ENCODE measurements around the gene FGD5.

FGD5 gene

GRCh38 chr3:14921034-14921616 lies 102.4 kb downstream of the FGD5 start:
- no peak overlapping the region for H3K27ac ChIP-seq (ENCODE audit: insufficient read depth in 1 of 2, low read depth in 1 of 2, low read length in 2 of 2, poor library complexity in 1 of 2, severe bottlenecking in 2 of 2)
- H3K9me3 ChIP-seq (ENCODE audit: control extremely low read depth in 1 of 5, control insufficient read depth in 4 of 5, insufficient read depth in 2 of 5, low read depth in 1 of 5, low read length in 4 of 5) = no peaks in the 10 kb centered on the region
- H3K27me3 ChIP-seq (replicated peaks in 2 of 5; ENCODE audit: control insufficient read depth in 4 of 5, insufficient read depth in 5 of 5, low read length in 4 of 5) = no peaks in the 10 kb centered on the region
- POLR2A ChIA-PET = interaction anchor here (0.6 kb wide), 1 partner anchor 521 kb away, joined by 3 read pairs; no protein-coding TSS in a partner anchor
- peaks cover 0 to 7% (median 2%) of the 10 kb centered on the region in 4 experiments for H3K4me1 ChIP-seq (ENCODE audit: control extremely low read depth in 1 of 4, control insufficient read depth in 4 of 4, insufficient read depth in 4 of 4, low read length in 3 of 4)
- no peak overlapping the region for H3K4me3 ChIP-seq (ENCODE audit: control insufficient read depth in 1 of 7, extremely low read depth in 1 of 7, insufficient read depth in 4 of 7, low read depth in 2 of 7, low read length in 6 of 7)
- peak; percentile 85 to 91 (median 88) for DNase-seq
- CTCF ChIA-PET = interaction anchor here (0.7 to 21.2 kb wide), 33 partner anchors 8 to 372 kb away, joined by 3 to 337 read pairs (median 5); partner anchors contain the start of genes C3orf20 and NR2C2
- WGBS (ENCODE audit: insufficient coverage) = 26% methylated on average over 10 of the region's 10 CpGs
- peaks cover 0 to 54% (median 15%) of the 10 kb centered on the region in 4 experiments for H3K36me3 ChIP-seq (ENCODE audit: control insufficient read depth in 4 of 4, insufficient read depth in 4 of 4, low read length in 3 of 4)

DNA sequence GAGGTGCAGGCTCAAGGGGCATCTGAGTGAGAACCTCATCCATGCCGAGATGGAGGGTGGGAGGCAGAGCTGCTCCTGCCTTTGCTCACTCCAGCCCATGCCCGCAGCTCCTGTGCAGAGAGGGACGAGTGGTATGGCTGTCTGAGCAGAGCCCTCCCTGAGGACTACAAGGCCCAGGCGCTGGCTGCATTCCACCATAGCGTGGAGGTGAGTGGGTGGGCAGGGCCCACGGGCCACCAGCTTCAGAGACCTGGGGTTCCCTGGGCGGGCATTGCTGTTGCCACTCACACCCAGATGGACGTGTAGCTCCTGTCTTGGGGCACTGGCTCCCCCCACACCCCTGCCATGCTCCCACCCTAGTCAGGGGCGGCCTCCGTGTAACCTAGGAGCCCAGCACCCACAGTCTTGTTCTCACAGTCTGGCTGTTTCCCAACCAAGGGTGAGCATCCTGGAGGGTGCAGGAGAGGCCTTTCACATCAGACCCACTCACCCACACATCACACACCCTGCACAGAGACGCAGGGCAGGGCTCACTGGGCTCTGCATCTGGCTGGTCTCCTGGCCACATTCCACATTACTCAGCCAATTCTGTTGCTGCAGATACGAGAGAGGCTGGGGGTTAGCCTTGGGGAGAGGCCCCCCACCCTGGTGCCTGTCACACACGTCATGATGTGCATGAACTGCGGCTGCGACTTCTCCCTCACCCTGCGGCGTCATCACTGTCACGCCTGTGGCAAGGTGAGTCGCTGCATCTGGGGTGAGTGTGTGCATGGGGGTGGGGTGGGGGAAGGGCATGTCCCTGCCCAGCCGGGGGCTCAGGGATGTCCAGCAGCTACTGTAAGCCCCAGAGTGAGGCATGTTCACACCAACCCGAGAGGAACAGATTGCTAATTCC lies 103.3 kb downstream of the FGD5 start:
- WGBS (ENCODE audit: insufficient coverage) = 98% methylated on average over 17 of the region's 21 CpGs
- no peak for DNase-seq
- Histone ChIP-seq H3K27ac (ENCODE audit: insufficient read depth in 1 of 2, low read depth in 1 of 2, low read length in 2 of 2, poor library complexity in 1 of 2, severe bottlenecking in 2 of 2) (no peak overlapping the region), H3K4me3 (ENCODE audit: control insufficient read depth in 1 of 7, extremely low read depth in 1 of 7, insufficient read depth in 4 of 7, low read depth in 2 of 7, low read length in 6 of 7) (no peak overlapping the region), H3K9me3 (ENCODE audit: control extremely low read depth in 1 of 5, control insufficient read depth in 4 of 5, insufficient read depth in 2 of 5, low read depth in 1 of 5, low read length in 4 of 5) (no peaks in the 10 kb centered on the region), H3K27me3 (replicated peaks in 2 of 5; ENCODE audit: control insufficient read depth in 4 of 5, insufficient read depth in 5 of 5, low read length in 4 of 5) (no peaks in the 10 kb centered on the region), H3K4me1 (ENCODE audit: control extremely low read depth in 1 of 4, control insufficient read depth in 4 of 4, insufficient read depth in 4 of 4, low read length in 3 of 4) (peaks cover 0 to 7% (median 2%) of the 10 kb centered on the region in 4 experiments), H3K36me3 (ENCODE audit: control insufficient read depth in 4 of 4, insufficient read depth in 4 of 4, low read length in 3 of 4) (peaks cover 0 to 58% (median 16%) of the 10 kb centered on the region in 4 experiments)
- POLR2A ChIA-PET = interaction anchor here (0.6 kb wide), 1 partner anchor 522 kb away, joined by 3 read pairs; no protein-coding TSS in a partner anchor
- CTCF ChIA-PET = interaction anchor here (0.7 to 21.2 kb wide), 33 partner anchors 8 to 373 kb away, joined by 3 to 337 read pairs (median 5); partner anchors contain the start of genes C3orf20 and NR2C2

DNA sequence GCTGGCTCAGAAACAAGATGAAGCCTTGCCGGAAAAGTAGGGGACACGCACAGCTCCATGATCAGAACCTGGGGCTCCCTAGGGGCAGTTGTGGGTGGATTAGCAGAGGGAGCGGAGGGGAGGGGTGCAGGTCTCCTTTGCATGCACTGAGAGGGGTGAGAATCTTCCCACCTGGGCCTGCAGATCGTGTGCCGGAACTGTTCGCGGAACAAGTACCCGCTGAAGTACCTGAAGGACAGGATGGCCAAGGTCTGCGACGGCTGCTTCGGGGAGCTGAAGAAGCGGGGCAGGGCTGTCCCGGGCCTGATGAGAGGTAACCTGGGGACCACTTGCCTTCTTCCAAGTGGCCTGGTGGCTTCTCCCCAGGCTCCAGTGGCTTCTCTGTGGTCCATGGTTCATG lies 104.1 kb downstream of the FGD5 start:
- peaks cover 0 to 7% (median 2%) of the 10 kb centered on the region in 4 experiments for H3K4me1 ChIP-seq (ENCODE audit: control extremely low read depth in 1 of 4, control insufficient read depth in 4 of 4, insufficient read depth in 4 of 4, low read length in 3 of 4)
- 97% methylated on average over 12 of the region's 13 CpGs for WGBS (ENCODE audit: insufficient coverage)
- H3K9me3 ChIP-seq (ENCODE audit: control extremely low read depth in 1 of 5, control insufficient read depth in 4 of 5, insufficient read depth in 2 of 5, low read depth in 1 of 5, low read length in 4 of 5) = no peaks in the 10 kb centered on the region
- no peak overlapping the region for H3K27ac ChIP-seq (ENCODE audit: insufficient read depth in 1 of 2, low read depth in 1 of 2, low read length in 2 of 2, poor library complexity in 1 of 2, severe bottlenecking in 2 of 2)
- no peak for DNase-seq
- POLR2A ChIA-PET = no interaction called here
- H3K4me3 ChIP-seq (ENCODE audit: control insufficient read depth in 1 of 7, extremely low read depth in 1 of 7, insufficient read depth in 4 of 7, low read depth in 2 of 7, low read length in 6 of 7) = no peak overlapping the region
- peaks cover 0 to 54% (median 13%) of the 10 kb centered on the region in 4 experiments for H3K36me3 ChIP-seq (ENCODE audit: control insufficient read depth in 4 of 4, insufficient read depth in 4 of 4, low read length in 3 of 4)
- CTCF ChIA-PET = interaction anchor here (0.9 to 21.2 kb wide), 8 partner anchors 15 to 254 kb away, joined by 3 to 337 read pairs (median 6); partner anchors contain the start of gene C3orf20
- no peaks in the 10 kb centered on the region for H3K27me3 ChIP-seq (replicated peaks in 2 of 5; ENCODE audit: control insufficient read depth in 4 of 5, insufficient read depth in 5 of 5, low read length in 4 of 5)

GRCh38 chr3:14923476-14923875 lies 104.7 kb downstream of the FGD5 start:
- no peak for DNase-seq
- WGBS (ENCODE audit: insufficient coverage) = 95% methylated on average over 5 of the region's 6 CpGs
- Histone ChIP-seq H3K36me3 (ENCODE audit: control insufficient read depth in 4 of 4, insufficient read depth in 4 of 4, low read length in 3 of 4) (peaks cover 0 to 48% (median 11%) of the 10 kb centered on the region in 4 experiments), H3K27me3 (replicated peaks in 2 of 5; ENCODE audit: control insufficient read depth in 4 of 5, insufficient read depth in 5 of 5, low read length in 4 of 5) (no peaks in the 10 kb centered on the region), H3K9me3 (ENCODE audit: control extremely low read depth in 1 of 5, control insufficient read depth in 4 of 5, insufficient read depth in 2 of 5, low read depth in 1 of 5, low read length in 4 of 5) (no peaks in the 10 kb centered on the region), H3K27ac (ENCODE audit: insufficient read depth in 1 of 2, low read depth in 1 of 2, low read length in 2 of 2, poor library complexity in 1 of 2, severe bottlenecking in 2 of 2) (no peak overlapping the region), H3K4me3 (ENCODE audit: control insufficient read depth in 1 of 7, extremely low read depth in 1 of 7, insufficient read depth in 4 of 7, low read depth in 2 of 7, low read length in 6 of 7) (no peak overlapping the region), H3K4me1 (ENCODE audit: control extremely low read depth in 1 of 4, control insufficient read depth in 4 of 4, insufficient read depth in 4 of 4, low read length in 3 of 4) (peaks cover 0 to 7% (median 2%) of the 10 kb centered on the region in 4 experiments)
- ChIA-PET POLR2A (no interaction called here), CTCF (interaction anchor here (0.9 to 21.2 kb wide), 9 partner anchors 14 to 254 kb away, joined by 3 to 337 read pairs (median 5); partner anchors contain the start of gene C3orf20)

DNA sequence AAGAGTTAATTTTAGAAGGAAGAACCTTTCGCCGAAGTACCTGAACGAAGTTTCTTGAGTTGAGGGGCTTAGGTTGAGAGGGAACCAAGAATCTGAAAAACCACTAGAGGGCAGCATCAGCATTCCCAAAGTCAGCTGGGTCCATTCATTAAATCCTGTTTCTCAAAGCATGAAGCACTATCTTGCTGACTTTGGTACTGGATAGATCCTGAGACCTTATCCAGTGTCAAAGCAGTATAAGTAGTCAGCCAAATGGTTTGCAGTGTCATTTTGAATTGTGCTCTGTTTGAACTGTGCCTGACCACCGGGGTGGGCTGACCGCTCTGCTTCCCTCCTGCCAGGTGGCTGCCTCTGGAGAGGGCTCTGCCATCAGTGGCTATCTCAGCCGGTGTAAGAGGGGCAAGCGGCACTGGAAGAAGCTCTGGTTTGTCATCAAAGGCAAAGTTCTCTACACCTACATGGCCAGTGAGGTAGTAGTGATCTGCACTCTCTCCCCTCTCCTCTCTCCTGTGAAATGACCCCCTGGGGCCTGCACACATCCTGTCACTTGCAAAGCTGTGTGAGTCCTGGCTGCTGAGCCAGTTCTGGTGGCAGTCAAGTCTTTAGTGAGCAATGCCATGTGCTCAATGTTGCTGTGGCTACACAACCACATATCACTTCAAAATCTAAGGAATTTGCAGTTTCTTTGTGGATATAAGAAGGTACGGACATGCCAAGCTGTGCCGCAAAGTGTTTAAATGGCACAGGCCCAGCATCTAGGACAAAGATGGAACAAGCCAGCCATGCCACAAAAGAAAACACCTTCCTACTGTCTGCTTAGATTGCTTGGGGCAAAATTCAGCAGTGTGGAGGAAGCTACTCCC lies 107.2 kb downstream of the FGD5 start:
- Histone ChIP-seq H3K36me3 (ENCODE audit: control insufficient read depth in 4 of 4, insufficient read depth in 4 of 4, low read length in 3 of 4) (peaks cover 0 to 50% (median 10%) of the 10 kb centered on the region in 4 experiments), H3K27ac (ENCODE audit: insufficient read depth in 1 of 2, low read depth in 1 of 2, low read length in 2 of 2, poor library complexity in 1 of 2, severe bottlenecking in 2 of 2) (no peak overlapping the region), H3K4me1 (ENCODE audit: control extremely low read depth in 1 of 4, control insufficient read depth in 4 of 4, insufficient read depth in 4 of 4, low read length in 3 of 4) (peaks cover 0 to 7% (median under 1%) of the 10 kb centered on the region in 4 experiments), H3K27me3 (replicated peaks in 2 of 5; ENCODE audit: control insufficient read depth in 4 of 5, insufficient read depth in 5 of 5, low read length in 4 of 5) (no peaks in the 10 kb centered on the region), H3K4me3 (ENCODE audit: control insufficient read depth in 1 of 7, extremely low read depth in 1 of 7, insufficient read depth in 4 of 7, low read depth in 2 of 7, low read length in 6 of 7) (no peak overlapping the region), H3K9me3 (ENCODE audit: control extremely low read depth in 1 of 5, control insufficient read depth in 4 of 5, insufficient read depth in 2 of 5, low read depth in 1 of 5, low read length in 4 of 5) (no peaks in the 10 kb centered on the region)
- WGBS (ENCODE audit: insufficient coverage) = 82% methylated on average over 7 of the region's 9 CpGs
- peak; percentile 51 to 71 (median 60) for DNase-seq
- ChIA-PET POLR2A (no interaction called here), CTCF (interaction anchor here (0.6 to 21.2 kb wide), 19 partner anchors 9 to 252 kb away, joined by 3 to 337 read pairs (median 4); no protein-coding TSS in a partner anchor)

DNA sequence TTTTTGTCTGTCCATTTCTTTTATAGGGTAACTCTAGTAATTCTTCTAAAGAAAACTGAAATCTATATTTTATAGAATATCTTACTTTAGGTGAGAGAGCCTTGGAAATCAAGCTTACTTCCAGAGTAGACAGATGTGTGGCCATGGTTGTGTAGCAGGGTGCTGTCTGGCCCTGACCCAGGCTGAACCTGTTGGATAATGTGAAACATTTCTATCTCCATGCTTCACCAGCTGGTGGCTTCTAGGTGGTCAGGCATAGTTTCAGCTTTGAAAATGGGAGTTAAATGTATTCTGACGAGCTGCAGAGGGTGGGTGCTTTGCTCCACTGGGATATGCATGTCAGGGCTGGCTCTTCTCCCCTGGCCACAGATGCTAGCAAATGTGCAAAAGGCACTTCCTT lies 107.8 kb downstream of the FGD5 start:
- POLR2A ChIA-PET = no interaction called here
- H3K4me1 ChIP-seq (ENCODE audit: control extremely low read depth in 1 of 4, control insufficient read depth in 4 of 4, insufficient read depth in 4 of 4, low read length in 3 of 4) = peaks cover 0 to 3% (median 0%) of the 10 kb centered on the region in 4 experiments
- WGBS (ENCODE audit: insufficient coverage) = no CpG with 5 or more reads among the region's 1 CpG
- DNase-seq = no peak
- H3K27me3 ChIP-seq (replicated peaks in 2 of 5; ENCODE audit: control insufficient read depth in 4 of 5, insufficient read depth in 5 of 5, low read length in 4 of 5) = no peaks in the 10 kb centered on the region
- H3K4me3 ChIP-seq (ENCODE audit: control insufficient read depth in 1 of 7, extremely low read depth in 1 of 7, insufficient read depth in 4 of 7, low read depth in 2 of 7, low read length in 6 of 7) = no peak overlapping the region
- peaks cover 0 to 50% (median 10%) of the 10 kb centered on the region in 4 experiments for H3K36me3 ChIP-seq (ENCODE audit: control insufficient read depth in 4 of 4, insufficient read depth in 4 of 4, low read length in 3 of 4)
- CTCF ChIA-PET = interaction anchor here (0.6 to 21.2 kb wide), 21 partner anchors 10 to 252 kb away, joined by 3 to 337 read pairs (median 4); partner anchors contain the start of gene NR2C2
- no peaks in the 10 kb centered on the region for H3K9me3 ChIP-seq (ENCODE audit: control extremely low read depth in 1 of 5, control insufficient read depth in 4 of 5, insufficient read depth in 2 of 5, low read depth in 1 of 5, low read length in 4 of 5)
- H3K27ac ChIP-seq (ENCODE audit: insufficient read depth in 1 of 2, low read depth in 1 of 2, low read length in 2 of 2, poor library complexity in 1 of 2, severe bottlenecking in 2 of 2) = no peak overlapping the region

Measured in common myeloid progenitor, CD34-positive (primary cell).